Stimulated activated CD4-positive, alpha-beta T cell treated with anti-CD3 and anti-CD28 coated beads, Interleukin-2, amount 100 ng/mL, for 4 hours (primary cell): Measurements from ENCODE around the gene FOXP1.

Experiments
- DNase-seq: peaks from one replicate; pipeline ENCODE4 v3.0.0-alpha.2; 2020; ENCODE audit warnings: low read depth

Gene FOXP1

DNA sequence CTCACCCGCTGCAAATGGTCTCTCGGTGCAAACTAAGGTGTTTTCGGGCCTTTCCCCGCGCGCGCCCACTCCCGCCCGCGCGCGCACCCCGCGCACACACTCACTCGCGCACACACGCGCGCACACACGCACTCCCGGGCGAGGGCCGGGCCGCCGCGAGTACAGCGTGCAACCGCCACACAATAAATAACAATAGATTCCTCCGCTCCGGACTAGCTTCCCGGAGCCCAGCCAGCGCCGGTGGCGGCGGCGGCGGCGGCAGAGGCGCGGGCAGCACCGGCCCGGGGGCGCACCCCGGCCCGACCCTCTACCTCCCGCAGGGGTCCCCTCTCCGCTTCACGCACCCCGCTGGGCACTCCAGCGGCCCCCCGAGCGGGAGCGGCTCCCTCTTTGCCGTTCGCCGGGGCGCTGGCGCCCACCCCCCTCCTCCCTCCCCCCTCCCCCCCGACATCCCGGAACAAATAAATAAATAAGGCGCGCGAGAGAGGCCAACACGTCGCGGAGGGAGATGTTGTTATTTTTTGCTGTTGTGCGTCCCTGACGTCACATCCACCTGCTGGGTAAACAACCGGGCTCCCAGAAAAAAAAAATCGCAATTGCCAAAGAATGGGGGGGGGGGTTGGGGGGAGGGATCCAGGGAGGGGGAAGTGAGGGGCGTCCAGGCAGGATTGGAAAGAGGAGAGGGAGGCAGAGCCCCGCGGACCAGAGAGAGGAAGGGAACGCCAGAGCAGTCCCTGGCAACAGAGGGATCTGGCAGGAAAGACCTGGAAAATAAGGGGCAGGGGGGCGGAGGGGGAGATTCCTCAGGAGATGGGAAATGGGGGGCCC is at the start of gene FOXP1:
TSS of gene FOXP1 (minus strand) at position 163 of the 828 bp plus-strand sequence. CDS start 385,347 bp downstream, outside the sequence.
- DNase-seq: peak; percentile 68

GRCh38 chr3:71629711-71630110 is 46.2 kb upstream of the FOXP1 start:
- no peak for DNase-seq

DNA sequence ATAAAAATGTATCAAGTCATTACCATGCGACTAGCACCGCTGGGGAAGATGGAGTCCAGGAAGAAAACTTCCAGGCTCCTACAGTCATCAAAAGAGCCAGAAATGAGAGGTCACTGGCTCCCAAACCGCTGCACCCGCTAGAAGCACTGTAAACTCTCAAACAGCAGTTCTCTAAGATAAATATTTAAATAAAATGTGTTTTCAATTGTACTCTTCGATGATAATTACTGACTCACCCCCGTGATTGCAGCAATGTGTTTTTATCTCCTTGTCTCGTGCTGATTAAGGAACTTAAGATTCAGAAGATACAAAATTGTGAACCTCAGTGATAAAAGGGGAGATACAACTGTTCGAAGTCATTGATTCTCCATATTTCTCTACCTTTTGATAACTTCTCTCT is 45.8 kb upstream of the FOXP1 start:
- no peak for DNase-seq

GRCh38 chr3:71628522-71628921 is 45.0 kb upstream of the FOXP1 start:
- DNase-seq: no peak

GRCh38 chr3:71625676-71626075 is 42.1 kb upstream of the FOXP1 start:
- DNase-seq: no peak

DNA sequence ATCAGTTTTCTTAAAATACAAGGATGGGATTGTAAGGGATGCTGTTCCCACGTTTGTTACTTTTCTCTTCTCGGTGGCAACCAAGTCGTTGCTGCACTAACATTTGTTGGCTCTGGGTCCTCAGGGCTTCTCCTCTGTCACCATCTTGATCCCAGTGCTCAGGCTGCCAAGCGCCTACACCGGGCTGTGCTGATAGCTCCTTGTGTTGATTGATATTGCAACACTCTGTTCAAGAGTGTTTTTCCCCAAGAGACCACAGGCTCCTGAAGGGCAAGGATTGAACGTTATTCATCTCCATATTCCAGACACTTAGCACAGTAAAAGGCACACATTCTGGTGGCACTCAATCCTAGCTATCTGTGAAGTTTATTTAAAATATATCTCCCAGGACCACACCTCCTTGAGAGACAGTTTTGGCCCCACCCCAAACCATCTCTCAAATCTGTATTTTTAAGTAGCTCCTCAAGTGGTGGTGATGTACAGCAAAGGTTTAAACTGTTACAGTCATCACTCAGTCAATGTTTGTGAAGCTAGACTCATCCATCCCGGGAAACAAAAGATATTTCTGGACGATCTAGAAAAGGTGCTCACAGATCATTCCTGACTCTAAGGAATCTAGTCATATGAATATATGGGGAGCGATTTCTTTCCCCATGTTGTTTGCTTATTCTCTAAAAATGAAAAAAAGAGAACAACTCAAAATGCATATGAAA is 38.5 kb upstream of the FOXP1 start:
- DNase-seq: no peak

DNA sequence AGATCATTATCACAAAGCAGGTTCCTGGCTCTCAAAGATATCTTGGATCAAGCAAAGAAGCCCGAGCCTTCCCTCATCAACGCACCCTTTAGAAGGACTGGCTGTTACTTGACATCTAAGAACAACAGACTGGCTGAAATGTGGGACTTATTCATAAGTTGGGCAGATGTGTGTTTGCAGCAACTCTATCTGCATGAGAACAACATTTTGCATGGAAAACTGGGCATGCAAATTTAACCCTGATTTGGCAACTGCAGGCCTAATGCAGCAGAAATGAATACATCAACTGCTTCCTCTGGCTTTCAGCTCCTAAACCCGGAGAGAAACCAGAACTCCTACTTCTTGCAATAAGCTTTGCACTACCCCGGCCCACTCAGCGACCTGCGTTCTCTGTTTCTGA is 35.0 kb upstream of the FOXP1 start:
- DNase-seq: no peak

GRCh38 chr3:71616571-71617021 is 33.1 kb upstream of the FOXP1 start:
- no peak for DNase-seq

DNA sequence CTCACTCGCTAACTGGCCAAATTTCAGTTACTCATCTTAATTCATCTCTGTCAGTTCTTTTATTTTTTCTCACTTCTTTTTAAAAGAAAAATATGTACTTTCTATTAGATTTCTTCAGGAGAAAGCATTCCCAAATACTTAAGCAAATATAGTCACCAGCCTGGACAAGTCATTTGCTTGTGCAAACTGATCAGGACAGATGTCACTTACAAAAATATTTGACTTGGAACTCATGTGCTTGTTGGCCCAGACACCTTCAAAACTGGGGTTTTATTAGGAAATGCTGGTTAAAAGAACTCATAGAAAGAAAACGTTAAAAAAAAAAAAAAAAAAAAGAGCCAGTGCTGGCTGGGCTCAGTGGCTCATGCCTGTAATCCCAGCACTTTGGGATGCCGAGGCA is 31.3 kb upstream of the FOXP1 start:
- no peak for DNase-seq

- DNase-seq: no peak
Measured at GRCh38 chr3:71614426-71614825, 30.9 kb upstream of the FOXP1 start.

DNA sequence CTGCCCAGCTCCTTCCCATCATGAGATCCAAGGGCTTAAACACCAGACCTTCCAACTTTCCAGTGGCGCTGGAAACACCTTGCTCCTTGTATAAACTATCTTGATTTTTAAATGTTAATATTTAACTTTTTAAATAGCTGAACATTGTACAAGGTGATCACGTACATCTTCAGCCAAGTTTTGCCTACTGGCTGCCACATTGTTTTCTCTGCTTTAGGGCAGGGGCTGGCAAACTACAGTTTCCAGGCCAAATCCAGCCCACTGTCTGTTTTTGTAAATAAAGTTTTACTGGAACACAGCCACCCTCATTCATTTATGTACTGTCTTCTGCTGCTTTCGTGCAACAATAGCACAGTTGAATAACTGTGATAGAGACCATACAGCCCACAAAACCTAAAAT is 27.6 kb upstream of the FOXP1 start:
- DNase-seq: no peak

- no peak for DNase-seq
Measured at GRCh38 chr3:71607364-71607763, 23.8 kb upstream of the FOXP1 start.

- DNase-seq: no peak
Measured at GRCh38 chr3:71606582-71606981, 23.1 kb upstream of the FOXP1 start.

- no peak for DNase-seq
Measured at GRCh38 chr3:71602256-71602655, 18.7 kb upstream of the FOXP1 start.

DNA sequence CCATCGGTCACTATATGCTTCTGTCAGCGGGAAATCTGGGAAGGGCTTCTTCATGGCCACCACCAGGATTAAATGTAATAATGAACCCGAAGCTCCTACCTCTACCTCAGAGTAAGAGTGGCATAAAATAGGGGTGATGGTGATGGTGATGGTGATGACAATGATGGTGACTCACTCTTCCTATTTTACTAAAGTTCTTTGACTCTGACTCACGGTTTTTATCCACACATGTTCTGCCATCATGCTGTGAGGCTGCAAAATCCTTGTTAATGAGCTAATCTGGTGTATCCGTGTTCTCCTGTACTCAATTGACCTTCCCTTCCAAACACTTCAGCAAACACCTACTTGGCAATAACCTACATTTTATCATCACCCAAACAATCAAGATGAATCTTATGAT is 18.3 kb upstream of the FOXP1 start:
- no peak for DNase-seq

- no peak for DNase-seq
Measured at GRCh38 chr3:71600646-71601288, 17.2 kb upstream of the FOXP1 start.

DNA sequence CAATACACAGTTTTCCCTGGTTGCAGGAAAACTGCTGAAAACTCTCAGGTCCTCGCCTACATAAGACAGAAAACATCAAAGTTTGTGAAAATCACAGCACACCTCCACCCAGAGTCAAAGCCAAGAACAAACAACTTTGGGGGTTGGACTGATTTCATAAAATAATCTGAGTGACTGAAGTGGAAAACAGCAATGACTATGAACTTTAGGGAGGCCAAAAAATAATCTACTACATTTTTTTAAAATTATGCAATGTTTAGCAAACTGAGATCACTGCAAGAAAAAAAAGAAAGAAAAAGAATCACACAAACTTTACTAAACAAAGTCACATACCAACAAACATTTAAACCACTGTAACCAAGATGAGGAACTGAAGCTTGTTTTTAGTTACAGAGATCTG is 15.9 kb upstream of the FOXP1 start:
- no peak for DNase-seq

DNA sequence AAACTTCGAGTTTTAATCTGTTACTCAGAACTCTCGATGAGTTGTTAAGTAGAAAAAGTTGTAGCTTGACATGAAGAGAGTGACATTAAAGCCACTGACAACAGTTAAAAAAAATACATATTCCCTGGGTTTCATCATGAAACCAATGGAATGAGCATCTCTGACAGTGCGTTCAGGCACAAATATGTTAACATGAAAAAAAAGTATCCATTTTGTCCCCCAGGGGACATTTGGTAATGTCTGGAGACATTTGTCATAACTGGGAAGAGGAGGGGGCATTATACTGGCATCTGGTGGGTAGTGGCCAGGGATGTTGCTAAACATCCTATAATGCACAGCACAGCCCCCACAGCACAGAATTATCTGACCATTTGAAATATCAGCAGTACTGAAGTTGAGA is 14.8 kb upstream of the FOXP1 start:
- DNase-seq: no peak

DNA sequence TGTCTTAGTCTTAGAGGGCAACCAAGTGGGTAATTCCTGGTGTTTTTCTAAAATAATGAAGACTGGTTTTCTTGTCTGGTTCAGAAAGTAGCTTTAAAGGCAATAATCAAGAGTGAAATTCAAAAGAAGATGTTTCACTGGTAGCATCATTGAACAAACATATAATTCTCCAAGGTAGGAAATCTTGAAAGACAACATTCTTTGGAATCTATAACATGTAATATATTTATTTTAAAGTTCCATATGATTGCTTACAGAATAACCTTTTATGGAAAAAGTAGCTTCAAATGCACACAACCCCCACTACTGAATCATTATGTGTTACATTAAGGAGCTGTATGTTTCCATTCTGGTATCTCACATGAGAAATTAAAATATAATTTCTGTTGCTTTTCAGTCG is 13.8 kb upstream of the FOXP1 start:
- no peak for DNase-seq

- no peak for DNase-seq
Measured at GRCh38 chr3:71593106-71593505, 9.6 kb upstream of the FOXP1 start.

DNA sequence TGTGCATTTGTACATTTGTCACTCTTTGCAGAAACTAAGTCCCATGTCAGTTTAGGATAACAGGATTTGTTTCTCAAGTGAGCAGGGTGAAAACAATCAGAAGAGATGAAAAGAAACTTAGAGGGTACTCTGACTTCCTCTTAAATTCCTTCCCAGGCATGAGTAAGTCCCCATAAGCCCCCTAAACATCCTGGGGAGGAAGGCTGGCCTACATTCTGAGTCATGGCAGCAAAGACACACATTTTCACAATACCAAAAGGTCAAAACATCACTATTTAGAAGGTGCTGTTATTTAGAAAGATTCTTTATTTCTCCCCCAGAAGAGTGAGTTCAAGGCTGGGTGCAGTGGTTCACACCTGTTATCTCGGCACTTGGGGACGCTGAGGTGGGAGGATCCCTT is 7.6 kb upstream of the FOXP1 start:
- no peak for DNase-seq

DNA sequence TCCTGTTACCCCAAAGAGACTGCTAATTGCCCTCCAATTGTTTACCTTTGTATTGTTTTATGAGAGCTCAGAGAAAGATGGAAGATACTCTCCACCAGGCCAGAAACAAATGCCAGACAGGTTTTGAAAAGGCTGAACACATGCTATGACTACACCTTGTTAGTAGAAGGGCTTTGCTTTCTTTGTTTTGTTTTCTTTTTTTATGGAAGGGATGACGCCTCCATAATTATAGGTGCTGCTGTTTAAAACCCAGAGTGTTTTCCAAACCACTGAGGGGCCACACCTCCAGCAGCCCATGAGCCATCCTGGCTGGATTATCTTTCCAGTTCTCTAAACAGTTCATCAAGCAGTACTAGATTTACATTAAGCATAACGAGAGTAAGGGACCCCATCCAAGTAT is 5.6 kb upstream of the FOXP1 start:
- no peak for DNase-seq

- DNase-seq: no peak
Measured at GRCh38 chr3:71587958-71588357, 4.4 kb upstream of the FOXP1 start.
